NCI-H82 (cell line): ENCODE data around the gene HOXA3.
A peak's percentile ranks its signal among the peaks of the same experiment; 100 is the strongest.

Experiments used
- DNase-seq: peaks from one replicate; lab custom pipeline; 2025; lab: John Stamatoyannopoulos, UW

The HOXA3 gene

GRCh38 chr7:27113991-27114769 lies 38.2 kb downstream of the HOXA3 start:
- DNase-seq: no peak

GRCh38 chr7:27112955-27113949 lies 39.1 kb downstream of the HOXA3 start:
- DNase-seq: peak; percentile 86

DNA sequence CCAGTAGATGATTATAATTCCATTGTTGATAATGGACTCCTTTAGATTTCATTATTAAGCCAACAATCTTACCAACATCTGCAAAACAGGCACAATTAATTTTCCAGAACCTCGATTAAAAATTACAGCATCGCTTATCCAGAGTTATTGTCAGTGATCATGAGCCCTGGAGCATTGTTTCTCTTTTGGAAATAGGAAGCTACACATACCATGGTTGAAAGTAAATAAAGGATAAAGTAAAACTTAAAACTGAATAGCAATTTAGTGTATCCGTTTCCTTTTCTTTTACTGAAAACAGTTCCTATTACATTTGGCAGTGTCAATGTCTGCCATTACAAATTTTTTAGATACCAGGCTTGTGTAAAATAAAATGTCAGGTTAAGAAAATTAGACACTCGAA lies 40.0 kb downstream of the HOXA3 start:
- no peak for DNase-seq

GRCh38 chr7:27111751-27112277 lies 40.6 kb downstream of the HOXA3 start:
- no peak for DNase-seq

GRCh38 chr7:27111042-27111750 lies 41.2 kb downstream of the HOXA3 start:
- no peak for DNase-seq

- DNase-seq: peak; percentile 70
These were observed 42.0 kb downstream of the HOXA3 start for GRCh38 chr7:27110186-27111031.

GRCh38 chr7:27109466-27110185 lies 42.8 kb downstream of the HOXA3 start:
- DNase-seq: no peak

GRCh38 chr7:27108390-27109127 lies 43.8 kb downstream of the HOXA3 start:
- DNase-seq: no peak

- no peak for DNase-seq
These were observed 44.7 kb downstream of the HOXA3 start for GRCh38 chr7:27107391-27108381.

DNA sequence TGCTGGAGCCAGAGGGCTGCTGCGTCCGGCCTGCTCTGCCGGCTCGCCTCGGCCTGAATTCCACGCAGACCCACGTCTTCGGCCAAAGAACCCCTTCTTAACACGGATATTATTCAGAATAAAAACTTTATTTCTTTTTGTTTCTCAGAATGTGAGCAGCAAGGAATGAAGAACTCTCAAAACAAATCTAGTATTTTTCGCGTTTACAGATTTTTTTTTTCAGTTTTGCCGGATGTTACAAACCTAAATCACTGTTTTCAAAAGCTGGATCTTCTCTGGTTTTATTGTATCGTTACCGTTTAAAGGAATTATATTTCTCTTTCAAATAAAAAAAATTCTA lies 45.5 kb downstream of the HOXA3 start:
- no peak for DNase-seq

DNA sequence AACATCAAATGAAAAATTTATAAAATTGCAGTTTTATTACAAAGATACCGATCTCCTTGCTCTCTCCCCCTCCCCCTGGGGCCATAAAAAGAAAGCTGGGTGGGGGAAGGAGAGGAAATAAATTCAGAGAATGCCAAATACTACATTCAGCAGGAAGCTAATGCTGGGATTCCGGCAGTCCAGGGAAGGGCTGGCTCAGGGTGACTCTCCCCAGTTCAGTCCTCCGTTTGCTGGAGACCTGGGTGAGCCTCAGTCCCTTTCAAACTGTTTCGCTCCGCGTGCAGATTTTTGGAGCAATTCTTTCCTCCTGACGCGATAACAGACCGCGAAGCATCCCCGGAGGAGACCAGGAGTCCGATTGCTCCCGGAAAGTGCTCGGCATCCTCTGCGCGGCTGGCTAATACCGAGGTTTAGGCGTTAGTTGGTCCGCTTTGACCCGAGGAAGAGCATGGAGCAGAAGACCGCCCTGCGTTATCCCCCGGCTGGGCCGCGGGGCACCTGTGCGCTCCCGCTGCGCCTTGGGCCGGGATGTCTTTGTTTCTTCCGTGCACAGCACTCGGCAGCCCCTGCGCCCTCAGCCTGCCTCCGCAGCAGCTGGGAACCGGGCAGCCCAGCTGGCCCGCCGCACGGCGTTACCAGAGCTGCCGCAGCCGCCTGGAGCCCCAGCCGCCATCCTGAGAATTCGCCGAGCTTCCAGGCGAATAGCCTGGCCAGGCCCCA lies 46.0 kb downstream of the HOXA3 start:
- DNase-seq: peak; percentile 73

DNA sequence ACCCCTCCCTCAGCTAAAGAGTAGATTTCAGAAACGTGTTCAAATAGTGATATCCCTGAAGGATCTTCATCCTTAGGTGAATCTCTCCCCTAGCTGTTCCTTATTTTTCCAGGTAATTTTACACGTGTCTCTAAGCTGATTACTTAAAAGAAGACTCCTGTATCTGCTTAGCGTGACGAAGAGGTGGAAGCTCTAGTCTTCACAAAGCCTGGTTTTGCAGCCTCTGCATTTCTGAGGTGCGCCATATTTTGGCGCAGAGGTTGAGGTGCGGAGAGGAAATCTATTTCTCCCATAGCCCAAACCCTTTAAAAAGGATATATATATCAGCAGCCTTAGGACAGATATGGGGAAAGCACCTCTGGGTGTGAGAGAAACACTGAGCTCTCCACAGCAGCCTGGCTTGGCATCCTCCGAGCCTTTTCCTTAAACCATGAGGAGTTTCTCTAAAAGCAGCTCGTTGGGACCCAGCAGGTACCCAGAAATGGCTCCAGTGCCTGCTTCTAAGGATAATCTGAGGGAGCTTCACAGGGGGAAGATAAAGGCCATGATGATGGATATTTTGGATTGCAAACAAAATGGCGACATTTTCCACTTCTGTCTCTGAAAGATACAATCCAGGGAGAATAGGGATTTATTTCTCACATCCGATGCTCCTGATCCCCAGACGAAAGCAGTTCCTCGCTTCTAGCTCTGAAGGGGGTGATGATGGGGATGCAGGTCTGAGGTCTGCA lies 46.9 kb downstream of the HOXA3 start:
- DNase-seq: peak; percentile 25

DNA sequence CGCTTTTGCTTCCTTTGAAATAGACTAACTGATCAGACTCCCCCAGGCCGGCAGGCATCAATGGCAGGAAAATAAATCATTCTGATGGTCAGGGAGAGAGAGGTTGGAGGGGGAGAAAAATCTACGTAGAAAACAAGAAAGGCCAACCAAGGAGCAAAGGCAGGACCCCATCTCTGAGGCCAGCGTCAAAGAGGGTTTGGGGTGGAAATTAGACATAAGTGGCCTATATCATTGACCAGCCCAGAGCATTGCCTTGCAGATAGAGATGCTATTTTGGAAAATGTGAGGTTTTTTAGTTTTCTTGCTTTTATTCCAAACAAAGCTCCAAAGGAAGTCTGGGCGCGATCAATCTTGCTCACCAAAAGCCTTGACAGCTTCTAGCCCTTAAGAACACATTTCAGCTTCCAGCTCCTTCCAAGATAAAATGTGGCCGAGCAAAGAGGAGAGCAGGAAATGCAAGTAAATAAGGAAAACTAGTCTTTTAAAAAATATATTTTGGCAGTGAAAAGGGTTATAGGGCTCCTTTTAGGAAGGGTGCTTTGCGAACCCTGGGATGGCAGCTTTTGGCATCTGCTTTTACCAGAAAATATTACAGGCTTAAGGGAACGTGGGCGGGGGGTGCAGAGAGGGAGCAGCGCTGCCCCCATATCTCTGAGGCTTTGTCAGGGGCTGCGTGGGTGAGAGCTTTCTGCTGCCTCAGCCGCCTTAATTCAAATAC lies 47.9 kb downstream of the HOXA3 start:
- DNase-seq: no peak

DNA sequence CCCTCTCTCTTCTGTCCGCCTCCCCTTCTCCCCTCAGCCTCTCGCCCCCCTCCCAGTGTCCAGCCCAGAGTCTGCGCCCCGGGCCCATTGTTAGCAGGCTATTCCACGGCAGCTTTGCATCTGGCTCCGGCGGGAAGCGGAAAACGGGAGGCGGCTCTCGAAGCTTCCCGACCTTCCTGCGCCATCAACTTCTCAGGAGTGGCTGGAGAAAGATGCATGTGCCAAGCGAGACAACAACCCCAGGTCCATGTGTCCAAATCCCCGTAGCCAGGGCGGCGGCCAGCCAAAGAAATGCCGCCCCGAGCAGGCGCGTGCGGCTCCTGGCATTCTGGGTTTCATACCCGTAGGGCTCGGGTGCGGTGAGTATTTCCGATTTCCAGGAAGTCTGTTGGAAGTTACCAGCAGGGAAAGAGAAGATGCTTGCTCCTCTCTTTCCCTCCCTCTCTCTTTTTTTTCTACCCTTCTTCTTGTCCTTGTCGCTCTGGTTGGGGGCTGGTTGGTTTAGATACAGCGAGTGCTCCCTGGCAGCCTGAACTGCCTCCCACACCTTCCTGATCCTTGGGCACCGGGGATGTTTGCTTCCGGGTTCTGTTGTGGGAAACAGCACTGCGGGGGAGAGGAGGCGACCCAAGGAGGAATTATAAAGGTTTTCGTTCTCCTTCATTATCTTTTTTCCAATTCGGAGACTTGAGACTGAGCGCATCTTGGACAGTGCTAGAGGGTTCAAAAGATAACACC lies 48.7 kb downstream of the HOXA3 start:
- no peak for DNase-seq

GRCh38 chr7:27102581-27103442 lies 49.6 kb downstream of the HOXA3 start, which contains the start of gene HOXA2:
Gene HOXA2 (minus strand): TSS chr7:27102683. CDS start chr7:27102500, 183 bp downstream.
- DNase-seq: peak; percentile 76
